ENCODE results near the gene RTRAF.

DNA sequence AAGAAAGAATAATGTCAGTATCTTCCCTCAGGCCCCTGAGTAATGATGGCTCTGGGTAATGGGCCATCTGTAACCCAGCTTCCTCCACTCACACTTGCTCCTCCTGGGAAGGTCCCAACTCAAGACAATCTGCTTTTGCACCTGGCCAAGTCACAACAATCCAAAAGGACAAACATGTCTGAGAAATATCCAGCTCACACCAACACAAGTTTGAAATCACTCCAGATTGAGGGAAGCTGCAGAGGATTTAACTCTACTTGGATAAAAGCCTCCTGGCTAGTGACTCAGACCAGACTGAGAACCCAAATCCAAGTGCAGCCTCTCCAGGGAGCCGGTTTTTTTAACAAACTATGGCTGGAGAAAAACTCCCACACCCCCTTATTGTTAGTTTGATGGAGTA, 34.2 kb downstream of the RTRAF start:
- TF ChIP-seq, protein P1, sequence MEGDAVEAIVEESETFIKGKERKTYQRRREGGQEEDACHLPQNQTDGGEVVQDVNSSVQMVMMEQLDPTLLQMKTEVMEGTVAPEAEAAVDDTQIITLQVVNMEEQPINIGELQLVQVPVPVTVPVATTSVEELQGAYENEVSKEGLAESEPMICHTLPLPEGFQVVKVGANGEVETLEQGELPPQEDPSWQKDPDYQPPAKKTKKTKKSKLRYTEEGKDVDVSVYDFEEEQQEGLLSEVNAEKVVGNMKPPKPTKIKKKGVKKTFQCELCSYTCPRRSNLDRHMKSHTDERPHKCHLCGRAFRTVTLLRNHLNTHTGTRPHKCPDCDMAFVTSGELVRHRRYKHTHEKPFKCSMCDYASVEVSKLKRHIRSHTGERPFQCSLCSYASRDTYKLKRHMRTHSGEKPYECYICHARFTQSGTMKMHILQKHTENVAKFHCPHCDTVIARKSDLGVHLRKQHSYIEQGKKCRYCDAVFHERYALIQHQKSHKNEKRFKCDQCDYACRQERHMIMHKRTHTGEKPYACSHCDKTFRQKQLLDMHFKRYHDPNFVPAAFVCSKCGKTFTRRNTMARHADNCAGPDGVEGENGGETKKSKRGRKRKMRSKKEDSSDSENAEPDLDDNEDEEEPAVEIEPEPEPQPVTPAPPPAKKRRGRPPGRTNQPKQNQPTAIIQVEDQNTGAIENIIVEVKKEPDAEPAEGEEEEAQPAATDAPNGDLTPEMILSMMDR (optimal IDR thresholded peaks at IDR 0.05 in 1 of 3, IDR thresholded peaks at IDR 0.05 in 1 of 3, conservative IDR thresholded peaks at IDR 0.05 in 1 of 3; ENCODE audit: extremely low read depth in 1 of 3, insufficient read depth in 2 of 3, low read length in 3 of 3): no peak
- TF ChIP-seq EZH2 (IDR thresholded peaks at IDR 0.05; ENCODE audit: low read length): no peak
